WTC11 (cell line): ENCODE data around the gene PLEKHG7. TPM values are rescaled to one million over a fixed set of nuclear protein-coding genes. Genes with fewer than 3 reads are reported as not detected.

ENCODE experiments used
- ATAC-seq: fragments of 200-7000 bp; cut with Tn5 transposase; 2 replicates; pipeline ENCODE4 v1.10.0; 2021; ENCODE audit warnings: mild to moderate bottlenecking, moderate library complexity
- CTCF ChIA-PET: fragments of 300-600 bp; sonication (Branson Sonifier 250); formaldehyde crosslinking; loops from one replicate; lab custom pipeline; 2021; ENCODE audit warnings: antibody characterized with exemption; lab: Charles Lee
- POLR2A ChIA-PET: fragments of 350-600 bp; sonication (Branson Sonifier 250); formaldehyde crosslinking; loops from one replicate; lab custom pipeline; 2021; ENCODE audit warnings: antibody characterized with exemption; lab: Charles Lee
- DNase-seq: peaks from one replicate; pipeline ENCODE4 v3.0.0; 2021; ENCODE audit warnings: low spot score
- H3K27ac Mint-ChIP-seq: 2 replicates; pipeline ENCODE4 v1.8.0; 2021; ENCODE audit warnings: mixed read lengths
- H3K27me3 Mint-ChIP-seq: 2 replicates; pipeline ENCODE4 v1.8.0; 2021; ENCODE audit warnings: low read depth, mild to moderate bottlenecking, moderate library complexity, mixed read lengths
- H3K36me3 Mint-ChIP-seq: 2 replicates; pipeline ENCODE4 v1.8.0; 2021; ENCODE audit warnings: mixed read lengths
- H3K4me1 Mint-ChIP-seq: 2 replicates; pipeline ENCODE4 v1.8.0; 2022; ENCODE audit warnings: mixed read lengths
- H3K4me3 Mint-ChIP-seq: 2 replicates; pipeline ENCODE4 v1.8.0; 2021; ENCODE audit warnings: mild to moderate bottlenecking, moderate library complexity, mixed read lengths
- H3K9me3 Mint-ChIP-seq: 2 replicates; pipeline ENCODE4 v1.8.0; 2021; ENCODE audit warnings: mixed read lengths
- ESRRA ChIP-seq: sonication (generic); formaldehyde crosslinking; IDR thresholded peaks from 2 replicates; pipeline ENCODE4 v1.8.1; 2022; ENCODE audit warnings: mild to moderate bottlenecking, missing genetic modification reagents, borderline replicate concordance
- GTF2I ChIP-seq: fragments of 250-450 bp; sonication (Bioruptor Pico); conservative IDR thresholded peaks from 2 replicates; pipeline ENCODE4 v1.4.0; 2021; ENCODE audit warnings: mild to moderate bottlenecking
- HMGA2 ChIP-seq: fragments of 250-450 bp; sonication (Bioruptor Pico); IDR thresholded peaks from 2 replicates; pipeline ENCODE4 v1.4.0; 2021; ENCODE audit warnings: mild to moderate bottlenecking, moderate library complexity
- NFYB ChIP-seq: sonication (generic); formaldehyde crosslinking; conservative IDR thresholded peaks from 2 replicates; pipeline ENCODE4 v1.8.0; 2022; ENCODE audit warnings: low read depth, missing genetic modification reagents
- NR1H2 ChIP-seq: sonication (generic); formaldehyde crosslinking; IDR thresholded peaks from 2 replicates; pipeline ENCODE4 v1.9.0; 2021; ENCODE audit warnings: mild to moderate bottlenecking, moderate library complexity, missing genetic modification reagents
- NR2C2 ChIP-seq: sonication (generic); formaldehyde crosslinking; IDR thresholded peaks from 2 replicates; pipeline ENCODE4 v1.8.0; 2022; ENCODE audit warnings: mild to moderate bottlenecking, missing genetic modification reagents
- NR3C1 ChIP-seq: sonication (generic); formaldehyde crosslinking; conservative IDR thresholded peaks from 2 replicates; pipeline ENCODE4 v1.8.1; 2023; ENCODE audit warnings: low read depth, mild to moderate bottlenecking, missing genetic modification reagents
- RORB ChIP-seq: fragments of 250-450 bp; sonication (Bioruptor Pico); IDR thresholded peaks from 2 replicates; pipeline ENCODE4 v1.9.0; 2021; ENCODE audit warnings: mild to moderate bottlenecking
- SMAD3 ChIP-seq: sonication (generic); formaldehyde crosslinking; IDR thresholded peaks from 2 replicates; pipeline ENCODE4 v1.8.0; 2022; ENCODE audit warnings: missing genetic modification reagents, mild to moderate bottlenecking, borderline replicate concordance
- SMAD4 ChIP-seq: sonication (generic); formaldehyde crosslinking; IDR thresholded peaks from 2 replicates; pipeline ENCODE4 v1.8.0; 2022; ENCODE audit warnings: mild to moderate bottlenecking, missing genetic modification reagents
- TCF7 ChIP-seq: sonication (generic); formaldehyde crosslinking; IDR thresholded peaks from 2 replicates; pipeline ENCODE4 v1.8.0; 2022; ENCODE audit warnings: mild to moderate bottlenecking, low read depth, missing genetic modification reagents, moderate library complexity
- TEAD1 ChIP-seq: sonication (generic); formaldehyde crosslinking; IDR thresholded peaks from 2 replicates; pipeline ENCODE4 v1.8.0; 2022; ENCODE audit warnings: mild to moderate bottlenecking, missing genetic modification reagents
- TEAD4 ChIP-seq: sonication (generic); formaldehyde crosslinking; IDR thresholded peaks from 2 replicates; pipeline ENCODE4 v1.8.0; 2022; ENCODE audit warnings: mild to moderate bottlenecking, missing genetic modification reagents
- TP53 ChIP-seq: sonication (generic); formaldehyde crosslinking; IDR thresholded peaks from 2 replicates; pipeline ENCODE4 v1.8.1; 2023; ENCODE audit warnings: mild to moderate bottlenecking, missing genetic modification reagents
- ZNF396 ChIP-seq: fragments of 250-450 bp; sonication (Bioruptor Pico); IDR thresholded peaks from 2 replicates; pipeline ENCODE4 v1.8.0; 2021; ENCODE audit warnings: mild to moderate bottlenecking, moderate library complexity, borderline replicate concordance
- ZNF416 ChIP-seq: fragments of 250-450 bp; sonication (Bioruptor Pico); IDR thresholded peaks from 2 replicates; pipeline ENCODE4 v1.9.0; 2021; ENCODE audit warnings: mild to moderate bottlenecking, inconsistent platforms
- total RNA-seq: library from RNA; stranded (reverse); gene quantifications from 3 replicates; pipeline ENCODE4 v1.2.3, GENCODE V29; 2021
- TF ChIP-seq, protein P1 (sequence below): sonication (generic); formaldehyde crosslinking; IDR thresholded peaks from 2 replicates; pipeline ENCODE4 v1.8.0; 2022; ENCODE audit warnings: missing genetic modification reagents
- TF ChIP-seq, protein P2 (sequence below): sonication (generic); formaldehyde crosslinking; IDR thresholded peaks from 2 replicates; pipeline ENCODE4 v1.8.1; 2022; ENCODE audit warnings: missing genetic modification reagents, borderline replicate concordance
- TF ChIP-seq, protein P3 (sequence below): sonication (generic); formaldehyde crosslinking; IDR thresholded peaks from 2 replicates; pipeline ENCODE4 v1.8.0; 2022; ENCODE audit warnings: mild to moderate bottlenecking, missing genetic modification reagents
- TF ChIP-seq, protein P4 (sequence below): sonication (generic); formaldehyde crosslinking; IDR thresholded peaks from 2 replicates; pipeline ENCODE4 v1.8.0; 2023; ENCODE audit warnings: missing genetic modification reagents, mild to moderate bottlenecking, borderline replicate concordance

The PLEKHG7 gene
- total RNA-seq, 1 experiment from 2014 or later: not detected

DNA sequence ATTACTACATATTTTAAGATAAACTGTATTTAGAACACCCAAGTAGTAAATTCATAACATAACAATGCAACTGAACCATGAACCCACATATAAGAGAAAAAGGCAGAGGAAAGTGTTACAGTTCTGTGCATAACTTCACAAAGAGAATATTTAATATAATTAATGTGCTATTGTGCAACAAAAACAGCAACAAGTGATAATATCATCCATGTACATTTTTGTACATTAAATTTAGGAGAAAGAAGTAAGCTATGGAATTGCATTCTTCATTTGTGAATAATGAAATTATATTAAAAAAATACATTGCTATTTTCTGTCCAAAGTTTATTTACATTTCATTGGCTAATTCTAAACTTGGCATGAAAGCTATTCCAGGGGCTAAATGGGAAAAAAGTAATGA, 72.6 kb downstream of the PLEKHG7 start:
- Mint-ChIP-seq H3K36me3 (peaks cover 7% of the 10 kb centered on the region; the same call in 1 of the 2 replicates), H3K4me3 (no peak overlapping the region), H3K27me3 (no peaks in the 10 kb centered on the region), H3K9me3 (no peaks in the 10 kb centered on the region), H3K4me1 (peaks cover 8% of the 10 kb centered on the region), H3K27ac (no peak overlapping the region)
- ChIA-PET POLR2A (no interaction called here), CTCF (no interaction called here)
- TF ChIP-seq TP53 (no peak), SMAD3 (CRISPR knock-in tag) (no peak), SMAD4 (CRISPR knock-in tag) (no peak), GTF2I (CRISPR knock-in tag) (no peak), NR2C2 (CRISPR knock-in tag) (no peak), NFYB (CRISPR knock-in tag) (no peak), TEAD4 (no peak), RORB (no peak), NR3C1 (no peak), NR1H2 (CRISPR knock-in tag) (no peak), ZNF416 (CRISPR knock-in tag) (no peak), TCF7 (CRISPR knock-in tag) (no peak), ZNF396 (no peak), TEAD1 (CRISPR knock-in tag) (no peak), ESRRA (CRISPR knock-in tag) (no peak), HMGA2 (CRISPR knock-in tag) (no peak)
- TF ChIP-seq, protein P1, sequence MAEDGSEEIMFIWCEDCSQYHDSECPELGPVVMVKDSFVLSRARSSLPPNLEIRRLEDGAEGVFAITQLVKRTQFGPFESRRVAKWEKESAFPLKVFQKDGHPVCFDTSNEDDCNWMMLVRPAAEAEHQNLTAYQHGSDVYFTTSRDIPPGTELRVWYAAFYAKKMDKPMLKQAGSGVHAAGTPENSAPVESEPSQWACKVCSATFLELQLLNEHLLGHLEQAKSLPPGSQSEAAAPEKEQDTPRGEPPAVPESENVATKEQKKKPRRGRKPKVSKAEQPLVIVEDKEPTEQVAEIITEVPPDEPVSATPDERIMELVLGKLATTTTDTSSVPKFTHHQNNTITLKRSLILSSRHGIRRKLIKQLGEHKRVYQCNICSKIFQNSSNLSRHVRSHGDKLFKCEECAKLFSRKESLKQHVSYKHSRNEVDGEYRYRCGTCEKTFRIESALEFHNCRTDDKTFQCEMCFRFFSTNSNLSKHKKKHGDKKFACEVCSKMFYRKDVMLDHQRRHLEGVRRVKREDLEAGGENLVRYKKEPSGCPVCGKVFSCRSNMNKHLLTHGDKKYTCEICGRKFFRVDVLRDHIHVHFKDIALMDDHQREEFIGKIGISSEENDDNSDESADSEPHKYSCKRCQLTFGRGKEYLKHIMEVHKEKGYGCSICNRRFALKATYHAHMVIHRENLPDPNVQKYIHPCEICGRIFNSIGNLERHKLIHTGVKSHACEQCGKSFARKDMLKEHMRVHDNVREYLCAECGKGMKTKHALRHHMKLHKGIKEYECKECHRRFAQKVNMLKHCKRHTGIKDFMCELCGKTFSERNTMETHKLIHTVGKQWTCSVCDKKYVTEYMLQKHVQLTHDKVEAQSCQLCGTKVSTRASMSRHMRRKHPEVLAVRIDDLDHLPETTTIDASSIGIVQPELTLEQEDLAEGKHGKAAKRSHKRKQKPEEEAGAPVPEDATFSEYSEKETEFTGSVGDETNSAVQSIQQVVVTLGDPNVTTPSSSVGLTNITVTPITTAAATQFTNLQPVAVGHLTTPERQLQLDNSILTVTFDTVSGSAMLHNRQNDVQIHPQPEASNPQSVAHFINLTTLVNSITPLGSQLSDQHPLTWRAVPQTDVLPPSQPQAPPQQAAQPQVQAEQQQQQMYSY (CRISPR knock-in tag): no peak
- TF ChIP-seq, protein P2, sequence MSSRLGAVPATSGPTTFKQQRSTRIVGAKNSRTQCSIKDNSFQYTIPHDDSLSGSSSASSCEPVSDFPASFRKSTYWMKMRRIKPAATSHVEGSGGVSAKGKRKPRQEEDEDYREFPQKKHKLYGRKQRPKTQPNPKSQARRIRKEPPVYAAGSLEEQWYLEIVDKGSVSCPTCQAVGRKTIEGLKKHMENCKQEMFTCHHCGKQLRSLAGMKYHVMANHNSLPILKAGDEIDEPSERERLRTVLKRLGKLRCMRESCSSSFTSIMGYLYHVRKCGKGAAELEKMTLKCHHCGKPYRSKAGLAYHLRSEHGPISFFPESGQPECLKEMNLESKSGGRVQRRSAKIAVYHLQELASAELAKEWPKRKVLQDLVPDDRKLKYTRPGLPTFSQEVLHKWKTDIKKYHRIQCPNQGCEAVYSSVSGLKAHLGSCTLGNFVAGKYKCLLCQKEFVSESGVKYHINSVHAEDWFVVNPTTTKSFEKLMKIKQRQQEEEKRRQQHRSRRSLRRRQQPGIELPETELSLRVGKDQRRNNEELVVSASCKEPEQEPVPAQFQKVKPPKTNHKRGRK (CRISPR knock-in tag): no peak
- TF ChIP-seq, protein P3, sequence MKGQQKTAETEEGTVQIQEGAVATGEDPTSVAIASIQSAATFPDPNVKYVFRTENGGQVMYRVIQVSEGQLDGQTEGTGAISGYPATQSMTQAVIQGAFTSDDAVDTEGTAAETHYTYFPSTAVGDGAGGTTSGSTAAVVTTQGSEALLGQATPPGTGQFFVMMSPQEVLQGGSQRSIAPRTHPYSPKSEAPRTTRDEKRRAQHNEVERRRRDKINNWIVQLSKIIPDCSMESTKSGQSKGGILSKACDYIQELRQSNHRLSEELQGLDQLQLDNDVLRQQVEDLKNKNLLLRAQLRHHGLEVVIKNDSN (CRISPR knock-in tag): no peak
- TF ChIP-seq, protein P4, sequence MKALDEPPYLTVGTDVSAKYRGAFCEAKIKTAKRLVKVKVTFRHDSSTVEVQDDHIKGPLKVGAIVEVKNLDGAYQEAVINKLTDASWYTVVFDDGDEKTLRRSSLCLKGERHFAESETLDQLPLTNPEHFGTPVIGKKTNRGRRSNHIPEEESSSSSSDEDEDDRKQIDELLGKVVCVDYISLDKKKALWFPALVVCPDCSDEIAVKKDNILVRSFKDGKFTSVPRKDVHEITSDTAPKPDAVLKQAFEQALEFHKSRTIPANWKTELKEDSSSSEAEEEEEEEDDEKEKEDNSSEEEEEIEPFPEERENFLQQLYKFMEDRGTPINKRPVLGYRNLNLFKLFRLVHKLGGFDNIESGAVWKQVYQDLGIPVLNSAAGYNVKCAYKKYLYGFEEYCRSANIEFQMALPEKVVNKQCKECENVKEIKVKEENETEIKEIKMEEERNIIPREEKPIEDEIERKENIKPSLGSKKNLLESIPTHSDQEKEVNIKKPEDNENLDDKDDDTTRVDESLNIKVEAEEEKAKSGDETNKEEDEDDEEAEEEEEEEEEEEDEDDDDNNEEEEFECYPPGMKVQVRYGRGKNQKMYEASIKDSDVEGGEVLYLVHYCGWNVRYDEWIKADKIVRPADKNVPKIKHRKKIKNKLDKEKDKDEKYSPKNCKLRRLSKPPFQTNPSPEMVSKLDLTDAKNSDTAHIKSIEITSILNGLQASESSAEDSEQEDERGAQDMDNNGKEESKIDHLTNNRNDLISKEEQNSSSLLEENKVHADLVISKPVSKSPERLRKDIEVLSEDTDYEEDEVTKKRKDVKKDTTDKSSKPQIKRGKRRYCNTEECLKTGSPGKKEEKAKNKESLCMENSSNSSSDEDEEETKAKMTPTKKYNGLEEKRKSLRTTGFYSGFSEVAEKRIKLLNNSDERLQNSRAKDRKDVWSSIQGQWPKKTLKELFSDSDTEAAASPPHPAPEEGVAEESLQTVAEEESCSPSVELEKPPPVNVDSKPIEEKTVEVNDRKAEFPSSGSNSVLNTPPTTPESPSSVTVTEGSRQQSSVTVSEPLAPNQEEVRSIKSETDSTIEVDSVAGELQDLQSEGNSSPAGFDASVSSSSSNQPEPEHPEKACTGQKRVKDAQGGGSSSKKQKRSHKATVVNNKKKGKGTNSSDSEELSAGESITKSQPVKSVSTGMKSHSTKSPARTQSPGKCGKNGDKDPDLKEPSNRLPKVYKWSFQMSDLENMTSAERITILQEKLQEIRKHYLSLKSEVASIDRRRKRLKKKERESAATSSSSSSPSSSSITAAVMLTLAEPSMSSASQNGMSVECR (CRISPR knock-in tag): no peak
- DNase-seq (no peak), ATAC-seq (no peak)
